ENCODE measurements around the gene GPR137B.

Gene GPR137B

DNA sequence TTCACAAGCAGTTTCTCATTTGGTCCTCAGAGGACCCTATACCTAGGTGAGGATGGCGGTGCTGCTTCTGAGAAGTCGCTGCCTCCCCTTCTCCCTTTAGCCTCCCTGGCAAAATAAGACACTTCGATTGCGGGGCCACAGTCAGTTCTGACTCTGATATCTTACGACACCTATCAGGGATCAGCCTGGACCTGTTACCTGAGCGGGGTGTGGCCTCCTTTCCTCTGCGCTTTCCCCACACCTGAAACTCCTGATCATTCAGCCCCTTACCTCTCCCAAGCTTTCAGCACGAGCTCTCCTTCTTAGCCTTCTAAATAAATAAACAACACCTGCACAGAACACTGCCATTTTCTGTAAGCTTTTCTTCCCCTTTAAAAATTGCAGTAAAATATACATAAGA, 24.6 kb upstream of the GPR137B start:
- no peak overlapping the region for H2AFZ ChIP-seq (ENCODE audit: low read length, unreplicated experiment)
- H3K36me3 ChIP-seq (ENCODE audit: insufficient read depth, low read length) = no peaks in the 10 kb centered on the region
- H3K4me1 ChIP-seq (ENCODE audit: control insufficient read depth, insufficient read depth, low read length, unreplicated experiment) = no peaks in the 10 kb centered on the region
- no peak overlapping the region for H3K4me3 ChIP-seq (ENCODE audit: low read depth, low read length)
- no peak overlapping the region for H3K27ac ChIP-seq (ENCODE audit: low read depth, low read length)
- H3K79me2 ChIP-seq (ENCODE audit: control insufficient read depth, insufficient read depth, low read length, unreplicated experiment) = no peaks in the 10 kb centered on the region
- H3K27me3 ChIP-seq (ENCODE audit: insufficient read depth, low read length) = peaks cover 16% of the 10 kb centered on the region; the same call in 1 of the 2 replicates

GRCh38 chr1:236119943-236120484, 22.3 kb upstream of the GPR137B start:
- no peak overlapping the region for H2AFZ ChIP-seq (ENCODE audit: low read length, unreplicated experiment)
- peaks cover 24% of the 10 kb centered on the region; the same call in 1 of the 2 replicates for H3K27me3 ChIP-seq (ENCODE audit: insufficient read depth, low read length)

DNA sequence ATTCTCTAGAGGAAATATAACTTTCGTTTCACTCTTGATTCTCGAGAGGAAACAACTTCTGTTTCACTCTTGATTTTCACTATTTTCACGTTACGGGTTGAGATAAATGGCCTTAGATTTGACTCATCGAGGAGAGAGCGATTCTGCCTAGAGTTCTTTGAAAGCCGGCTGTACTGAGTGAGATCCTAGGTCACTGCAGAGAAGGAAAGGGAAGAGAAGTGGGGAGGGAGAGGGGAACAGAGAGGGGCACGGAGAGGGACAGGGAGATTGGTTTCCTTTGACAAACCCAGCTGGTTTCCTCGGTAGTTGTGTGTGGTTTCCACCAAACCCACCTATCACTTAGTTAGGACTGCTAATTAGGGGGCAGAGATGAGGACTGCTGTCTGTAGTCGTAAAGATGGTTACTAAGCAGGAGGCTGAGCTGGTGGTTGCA, 21.6 kb upstream of the GPR137B start:
- Histone ChIP-seq H3K4me1 (ENCODE audit: control insufficient read depth, insufficient read depth, low read length, unreplicated experiment) (no peaks in the 10 kb centered on the region), H3K4me3 (ENCODE audit: low read depth, low read length) (no peak overlapping the region)

More at GRCh38 chr1:236119943-236120484, 22.3 kb upstream of the GPR137B start:
- Histone ChIP-seq H3K27ac (ENCODE audit: low read depth, low read length) (no peak overlapping the region), H3K36me3 (ENCODE audit: insufficient read depth, low read length) (no peaks in the 10 kb centered on the region), H3K79me2 (ENCODE audit: control insufficient read depth, insufficient read depth, low read length, unreplicated experiment) (no peaks in the 10 kb centered on the region), H3K4me1 (ENCODE audit: control insufficient read depth, insufficient read depth, low read length, unreplicated experiment) (no peaks in the 10 kb centered on the region), H3K4me3 (ENCODE audit: low read depth, low read length) (no peak overlapping the region)

DNA sequence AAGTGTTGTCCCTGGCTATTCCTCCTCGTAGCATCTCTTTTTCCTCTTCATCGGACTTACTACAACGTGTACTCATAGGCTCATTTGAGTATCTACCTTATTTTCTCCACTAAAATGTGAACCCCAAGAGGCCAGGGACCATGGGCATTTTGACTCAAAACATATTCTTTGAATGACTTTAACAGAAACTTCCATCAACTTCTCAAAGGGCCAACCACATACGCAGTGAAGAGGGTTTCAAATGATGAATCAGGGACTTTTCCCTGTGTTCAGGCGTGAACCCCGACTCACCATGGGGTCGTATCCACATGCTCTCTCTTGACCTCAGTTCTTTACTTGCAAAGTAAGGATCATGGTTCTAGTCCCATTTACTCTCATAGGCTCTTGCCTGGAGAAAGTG, 20.2 kb upstream of the GPR137B start:
- Histone ChIP-seq H3K4me3 (ENCODE audit: low read depth, low read length) (no peak overlapping the region), H3K4me1 (ENCODE audit: control insufficient read depth, insufficient read depth, low read length, unreplicated experiment) (no peaks in the 10 kb centered on the region), H3K36me3 (ENCODE audit: insufficient read depth, low read length) (no peaks in the 10 kb centered on the region), H3K79me2 (ENCODE audit: control insufficient read depth, insufficient read depth, low read length, unreplicated experiment) (no peaks in the 10 kb centered on the region), H3K27me3 (ENCODE audit: insufficient read depth, low read length) (peaks cover 29% of the 10 kb centered on the region; the same call in 1 of the 2 replicates), H2AFZ (ENCODE audit: low read length, unreplicated experiment) (no peak overlapping the region), H3K27ac (ENCODE audit: low read depth, low read length) (no peak overlapping the region)

More for the DNA sequence above, 21.6 kb upstream of the GPR137B start:
- Histone ChIP-seq H3K36me3 (ENCODE audit: insufficient read depth, low read length) (no peaks in the 10 kb centered on the region), H3K27me3 (ENCODE audit: insufficient read depth, low read length) (peaks cover 29% of the 10 kb centered on the region; the same call in 1 of the 2 replicates), H3K79me2 (ENCODE audit: control insufficient read depth, insufficient read depth, low read length, unreplicated experiment) (no peaks in the 10 kb centered on the region), H2AFZ (ENCODE audit: low read length, unreplicated experiment) (no peak overlapping the region), H3K27ac (ENCODE audit: low read depth, low read length) (no peak overlapping the region)

DNA sequence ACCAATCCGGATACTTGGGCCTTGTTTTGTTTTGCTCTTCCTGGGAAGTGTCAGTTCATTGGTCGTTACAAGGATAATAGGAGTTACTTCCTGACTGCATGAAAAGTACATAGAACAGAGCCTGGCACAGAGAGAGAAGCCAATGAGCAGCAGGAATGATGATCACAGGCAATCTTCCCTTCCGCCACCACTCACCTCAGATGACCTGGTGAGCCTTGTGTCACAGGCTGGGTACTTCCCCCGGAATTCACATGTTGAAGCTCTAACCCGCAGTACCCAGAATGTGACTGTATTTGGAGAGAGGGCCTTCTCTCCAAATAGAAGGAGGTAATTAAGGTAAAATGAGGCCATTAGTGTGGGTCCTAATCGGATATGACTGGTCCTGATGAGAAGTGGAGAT, 18.8 kb upstream of the GPR137B start:
- Histone ChIP-seq H3K79me2 (ENCODE audit: control insufficient read depth, insufficient read depth, low read length, unreplicated experiment) (no peaks in the 10 kb centered on the region), H2AFZ (ENCODE audit: low read length, unreplicated experiment) (no peak overlapping the region), H3K4me1 (ENCODE audit: control insufficient read depth, insufficient read depth, low read length, unreplicated experiment) (no peaks in the 10 kb centered on the region), H3K27ac (ENCODE audit: low read depth, low read length) (no peak overlapping the region), H3K36me3 (ENCODE audit: insufficient read depth, low read length) (no peaks in the 10 kb centered on the region), H3K4me3 (ENCODE audit: low read depth, low read length) (no peak overlapping the region), H3K27me3 (ENCODE audit: insufficient read depth, low read length) (peaks cover 23% of the 10 kb centered on the region; the same call in 1 of the 2 replicates)

GRCh38 chr1:236124965-236125364, 17.4 kb upstream of the GPR137B start:
- no peak overlapping the region for H3K4me3 ChIP-seq (ENCODE audit: low read depth, low read length)
- H2AFZ ChIP-seq (ENCODE audit: low read length, unreplicated experiment) = no peak overlapping the region
- no peaks in the 10 kb centered on the region for H3K4me1 ChIP-seq (ENCODE audit: control insufficient read depth, insufficient read depth, low read length, unreplicated experiment)
- no peaks in the 10 kb centered on the region for H3K79me2 ChIP-seq (ENCODE audit: control insufficient read depth, insufficient read depth, low read length, unreplicated experiment)
- H3K36me3 ChIP-seq (ENCODE audit: insufficient read depth, low read length) = no peaks in the 10 kb centered on the region
- H3K27me3 ChIP-seq (ENCODE audit: insufficient read depth, low read length) = peaks cover 28% of the 10 kb centered on the region; the same call in 1 of the 2 replicates
- no peak overlapping the region for H3K27ac ChIP-seq (ENCODE audit: low read depth, low read length)

DNA sequence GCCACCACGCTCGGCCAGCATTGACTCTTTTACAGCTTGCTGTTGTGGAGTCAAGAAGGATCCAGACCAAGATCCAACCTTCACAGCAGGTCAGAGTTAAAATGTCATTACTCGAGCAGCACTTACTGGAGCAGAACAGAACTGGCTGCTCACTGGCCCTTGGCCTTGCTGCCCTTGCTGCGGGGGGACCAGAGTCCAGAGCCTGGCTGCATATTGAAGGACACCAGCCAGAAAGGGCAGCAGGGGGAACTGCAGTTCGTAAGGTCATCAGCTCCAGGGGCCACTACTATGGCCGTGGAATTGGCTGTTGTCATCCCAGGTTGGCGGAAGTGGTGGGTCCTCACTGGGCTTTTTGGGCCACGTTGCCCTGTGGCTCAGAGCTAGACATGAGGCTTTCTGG, 15.3 kb upstream of the GPR137B start:
- H3K4me1 ChIP-seq (ENCODE audit: control insufficient read depth, insufficient read depth, low read length, unreplicated experiment) = no peaks in the 10 kb centered on the region
- no peaks in the 10 kb centered on the region for H3K36me3 ChIP-seq (ENCODE audit: insufficient read depth, low read length)

DNA sequence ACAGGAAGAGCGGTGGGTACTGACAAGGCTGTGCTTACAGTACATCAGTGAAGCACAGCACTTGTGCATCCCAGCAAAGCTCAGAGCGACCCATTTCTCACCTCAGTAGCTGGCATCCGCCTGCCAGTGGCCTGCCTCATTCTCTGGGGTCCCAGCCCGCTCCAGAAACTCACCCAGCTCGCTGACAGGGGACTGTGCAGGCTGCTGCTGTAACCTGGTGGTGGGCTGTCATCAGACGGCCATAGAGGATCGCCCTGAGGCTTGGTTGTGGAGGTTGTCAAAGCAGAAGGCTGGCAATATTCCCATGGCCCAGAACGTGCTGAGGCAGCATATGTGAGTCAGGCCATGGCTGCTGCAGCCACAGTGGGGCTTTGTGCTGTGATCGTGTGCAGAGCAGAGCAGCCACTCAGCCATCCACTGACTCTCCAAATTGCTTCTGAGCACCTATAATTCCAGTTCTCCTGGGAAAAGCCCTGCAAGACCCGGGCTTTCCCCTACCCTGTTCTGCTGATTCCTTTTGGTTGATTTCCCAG, 13.6 kb upstream of the GPR137B start:
- no peak overlapping the region for H3K4me3 ChIP-seq (ENCODE audit: low read depth, low read length)

More for the DNA sequence above, 15.3 kb upstream of the GPR137B start:
- H2AFZ ChIP-seq (ENCODE audit: low read length, unreplicated experiment) = no peak overlapping the region
- no peak overlapping the region for H3K4me3 ChIP-seq (ENCODE audit: low read depth, low read length)
- no peaks in the 10 kb centered on the region for H3K79me2 ChIP-seq (ENCODE audit: control insufficient read depth, insufficient read depth, low read length, unreplicated experiment)
- no peak overlapping the region for H3K27ac ChIP-seq (ENCODE audit: low read depth, low read length)
- peaks cover 36% of the 10 kb centered on the region for H3K27me3 ChIP-seq (ENCODE audit: insufficient read depth, low read length)

GRCh38 chr1:236129306-236129705, 13.0 kb upstream of the GPR137B start:
- Histone ChIP-seq H3K27me3 (ENCODE audit: insufficient read depth, low read length) (peaks cover 52% of the 10 kb centered on the region), H2AFZ (ENCODE audit: low read length, unreplicated experiment) (no peak overlapping the region), H3K79me2 (ENCODE audit: control insufficient read depth, insufficient read depth, low read length, unreplicated experiment) (no peaks in the 10 kb centered on the region), H3K27ac (ENCODE audit: low read depth, low read length) (no peak overlapping the region), H3K36me3 (ENCODE audit: insufficient read depth, low read length) (no peaks in the 10 kb centered on the region), H3K4me3 (ENCODE audit: low read depth, low read length) (no peak overlapping the region), H3K4me1 (ENCODE audit: control insufficient read depth, insufficient read depth, low read length, unreplicated experiment) (no peaks in the 10 kb centered on the region)

More for the DNA sequence above, 13.6 kb upstream of the GPR137B start:
- no peak overlapping the region for H2AFZ ChIP-seq (ENCODE audit: low read length, unreplicated experiment)
- no peaks in the 10 kb centered on the region for H3K36me3 ChIP-seq (ENCODE audit: insufficient read depth, low read length)
- no peaks in the 10 kb centered on the region for H3K4me1 ChIP-seq (ENCODE audit: control insufficient read depth, insufficient read depth, low read length, unreplicated experiment)
- peaks cover 52% of the 10 kb centered on the region for H3K27me3 ChIP-seq (ENCODE audit: insufficient read depth, low read length)
- H3K79me2 ChIP-seq (ENCODE audit: control insufficient read depth, insufficient read depth, low read length, unreplicated experiment) = no peaks in the 10 kb centered on the region
- no peak overlapping the region for H3K27ac ChIP-seq (ENCODE audit: low read depth, low read length)

DNA sequence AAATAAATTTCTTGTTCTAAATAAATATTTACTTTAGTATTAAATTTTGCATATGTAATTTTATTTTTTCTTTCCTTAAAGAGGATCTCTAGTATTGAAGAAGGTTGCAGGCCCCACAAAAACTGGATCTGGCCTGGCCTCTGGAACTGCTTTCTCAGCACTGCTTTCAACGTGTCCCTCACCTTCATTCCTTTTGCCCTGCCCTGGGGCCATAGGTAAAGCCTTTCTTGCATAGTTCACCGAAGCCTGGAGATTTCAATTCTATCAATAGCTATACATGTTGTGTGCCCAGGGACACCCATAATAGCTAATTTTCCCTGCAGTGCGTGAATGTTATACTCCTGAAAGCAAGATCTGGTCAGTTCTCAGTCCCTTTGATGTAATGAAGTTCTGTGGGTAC, 12.0 kb upstream of the GPR137B start:
- H3K4me3 ChIP-seq (ENCODE audit: low read depth, low read length) = no peak overlapping the region
- H3K27me3 ChIP-seq (ENCODE audit: insufficient read depth, low read length) = peaks cover 52% of the 10 kb centered on the region
- no peaks in the 10 kb centered on the region for H3K4me1 ChIP-seq (ENCODE audit: control insufficient read depth, insufficient read depth, low read length, unreplicated experiment)
- H3K27ac ChIP-seq (ENCODE audit: low read depth, low read length) = no peak overlapping the region
- H3K79me2 ChIP-seq (ENCODE audit: control insufficient read depth, insufficient read depth, low read length, unreplicated experiment) = no peaks in the 10 kb centered on the region
- H3K36me3 ChIP-seq (ENCODE audit: insufficient read depth, low read length) = no peaks in the 10 kb centered on the region
- H2AFZ ChIP-seq (ENCODE audit: low read length, unreplicated experiment) = no peak overlapping the region

- H3K27me3 ChIP-seq (ENCODE audit: insufficient read depth, low read length) = peaks cover 59% of the 10 kb centered on the region
- no peak overlapping the region for H3K4me3 ChIP-seq (ENCODE audit: low read depth, low read length)
- H3K79me2 ChIP-seq (ENCODE audit: control insufficient read depth, insufficient read depth, low read length, unreplicated experiment) = no peaks in the 10 kb centered on the region
- H3K4me1 ChIP-seq (ENCODE audit: control insufficient read depth, insufficient read depth, low read length, unreplicated experiment) = no peaks in the 10 kb centered on the region
- no peaks in the 10 kb centered on the region for H3K36me3 ChIP-seq (ENCODE audit: insufficient read depth, low read length)
- no peak overlapping the region for H3K27ac ChIP-seq (ENCODE audit: low read depth, low read length)
- H2AFZ ChIP-seq (ENCODE audit: low read length, unreplicated experiment) = no peak overlapping the region
These were observed 10.4 kb upstream of the GPR137B start for GRCh38 chr1:236131916-236132315.
